AG04449 (cell line): ENCODE measurements around the gene ADAMTS19.
"Not testable (repeated sequence)": the region's sequence is repeated elsewhere in the genome, so short reads cannot be mapped to it uniquely, and the experiment has no call there.

Source experiments
- CTCF ChIA-PET: fragments of 350-600 bp; formaldehyde crosslinking; extraction: SDS; loops from one replicate; lab custom pipeline; 2021; ENCODE audit warnings: antibody characterized with exemption; lab: Yijun Ruan, JAX
- POLR2A ChIA-PET: fragments of 400-600, 350-600 bp; formaldehyde crosslinking; extraction: SDS; loops from one replicate; lab custom pipeline; 2020; ENCODE audit warnings: antibody characterized with exemption, inconsistent platforms; lab: Yijun Ruan, JAX
- DNase-seq: peaks from one replicate; pipeline ENCODE4 v3.0.0-alpha.2; 2010; ENCODE audit warnings: low read depth, low spot score
- H3K4me3 ChIP-seq: 2 replicates; pipeline ENCODE4 v1.5.1; 2011; ENCODE audit warnings: low read depth, mild to moderate bottlenecking, control low read depth, low read length
- CTCF ChIP-seq: IDR thresholded peaks from one replicate; pipeline ENCODE4 v1.5.1; 2011; ENCODE audit warnings: mild to moderate bottlenecking, moderate library complexity, low read length, control low read depth, inconsistent platforms; ENCODE audit not compliant: insufficient read depth; ENCODE audit errors: missing control alignments

ADAMTS19 gene

GRCh38 chr5:129547137-129547536, 87.0 kb downstream of the ADAMTS19 start:
- DNase-seq, result no peak
- no peak overlapping the region for H3K4me3 ChIP-seq
- no peak for TF ChIP-seq CTCF
- POLR2A ChIA-PET, result no interaction called here
- CTCF ChIA-PET, result no interaction called here

DNA sequence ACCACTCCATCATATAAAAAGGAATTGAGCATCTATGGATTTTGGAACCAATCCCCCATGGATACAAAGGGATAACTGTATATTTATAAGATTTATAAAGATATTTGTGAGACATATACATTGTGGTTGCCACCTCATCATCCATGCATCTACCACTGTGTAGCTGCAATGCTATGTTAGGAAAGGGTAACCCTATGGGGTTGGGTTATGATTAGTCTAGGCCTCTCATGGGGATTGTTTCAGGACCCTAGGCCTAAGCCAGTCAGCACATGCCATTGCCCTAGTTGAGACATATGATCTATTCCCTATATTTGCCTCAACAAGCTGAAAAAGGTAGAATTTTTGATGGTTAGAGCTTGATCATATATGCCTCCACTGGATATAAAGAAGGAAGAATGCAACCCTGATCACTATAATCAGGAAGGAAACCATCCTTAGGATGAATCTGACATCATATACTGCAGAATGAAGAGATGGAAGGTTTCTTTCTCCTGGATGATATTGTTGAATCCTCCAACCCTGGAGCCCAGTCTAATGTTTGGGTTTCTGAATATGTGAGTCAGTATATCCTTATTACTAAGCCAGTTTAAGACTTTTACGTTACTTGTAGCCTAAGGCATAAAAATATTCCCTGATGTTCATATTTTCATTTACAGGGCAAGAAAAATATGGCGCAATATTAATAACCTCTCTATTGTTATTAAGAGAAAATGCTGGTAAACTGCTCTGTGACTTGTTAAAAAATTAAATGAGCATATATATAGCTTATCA, 94.2 kb downstream of the ADAMTS19 start:
- no peak overlapping the region for H3K4me3 ChIP-seq
- no peak for TF ChIP-seq CTCF
- ChIA-PET CTCF (no interaction called here), POLR2A (no interaction called here)
- no peak for DNase-seq

- ChIA-PET CTCF (no interaction called here), POLR2A (no interaction called here)
- DNase-seq, result no peak
- no peak overlapping the region for H3K4me3 ChIP-seq
- TF ChIP-seq CTCF, result no peak
Observed at GRCh38 chr5:129563585-129563984, 103.5 kb downstream of the ADAMTS19 start.

GRCh38 chr5:129569295-129569694, 109.2 kb downstream of the ADAMTS19 start:
- H3K4me3 ChIP-seq, result no peak overlapping the region
- CTCF ChIA-PET, result no interaction called here
- no peak for TF ChIP-seq CTCF
- DNase-seq, result no peak
- POLR2A ChIA-PET, result no interaction called here

DNA sequence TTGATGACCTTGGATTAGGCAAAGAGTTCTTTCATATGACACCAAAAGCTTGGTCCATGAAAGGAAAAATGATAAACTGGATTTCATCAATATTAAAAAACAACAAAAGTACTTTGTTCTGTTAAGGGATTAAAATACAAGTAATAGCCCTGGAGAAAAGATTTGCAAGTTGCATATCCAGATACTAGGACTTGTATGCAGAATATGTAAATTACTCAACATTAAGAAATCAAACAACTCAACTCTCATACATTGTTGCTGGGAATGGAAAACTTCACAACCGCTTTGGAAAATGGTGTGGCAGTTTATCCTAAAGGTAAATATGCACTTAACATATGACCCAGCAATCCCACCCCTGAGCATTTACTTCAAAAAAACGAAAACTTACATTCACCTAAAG, 112.0 kb downstream of the ADAMTS19 start:
- TF ChIP-seq CTCF, result no peak
- H3K4me3 ChIP-seq, result no peak overlapping the region
- DNase-seq, result no peak
- ChIA-PET POLR2A (no interaction called here), CTCF (no interaction called here)

- DNase-seq, H3K4me3 ChIP-seq, POLR2A ChIA-PET, CTCF ChIA-PET: not testable (repeated sequence)
Observed at GRCh38 chr5:129584496-129584895, 124.4 kb downstream of the ADAMTS19 start.
